Choroid plexus epithelial cell (primary cell): ENCODE data around the gene QSOX1.

Source experiments
- DNase-seq: peaks from one replicate; pipeline ENCODE4 v3.0.0-alpha.2; 2010; ENCODE audit warnings: low read depth
- H3K4me3 ChIP-seq: 2 replicates; pipeline ENCODE4 v1.5.1; 2011; ENCODE audit warnings: low read depth, mild to moderate bottlenecking, control low read depth, low read length, moderate library complexity
- TF ChIP-seq, protein P1 (sequence below): conservative IDR thresholded peaks from 2 replicates; pipeline ENCODE4 v1.5.1; 2011; ENCODE audit warnings: low read depth, mild to moderate bottlenecking, control low read depth, inconsistent platforms, low read length, moderate library complexity

The QSOX1 gene

DNA sequence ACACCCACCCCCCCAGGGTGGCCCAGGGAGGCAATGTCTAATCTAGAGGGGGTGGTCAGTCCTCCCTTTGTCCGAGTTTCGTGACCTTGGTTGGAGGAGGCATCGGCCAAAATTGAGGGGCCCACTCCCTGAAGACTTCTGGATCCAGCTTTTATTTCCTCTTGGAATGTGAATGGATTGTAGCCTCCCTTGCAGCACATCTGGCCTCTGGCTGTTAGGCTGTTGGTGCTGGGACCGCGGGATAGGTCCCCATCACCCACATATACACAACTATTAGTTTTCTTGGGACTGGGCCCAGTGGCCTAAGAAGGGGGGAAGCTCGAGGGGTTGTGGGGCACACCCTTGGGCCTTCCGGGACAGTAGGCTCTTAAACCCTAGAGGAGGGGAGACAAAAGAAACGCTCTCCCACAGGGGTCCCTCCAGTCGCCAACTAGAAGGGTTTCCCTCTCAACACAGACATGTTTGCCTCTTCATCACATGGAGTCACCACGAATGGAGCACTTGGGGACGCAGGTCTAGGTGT lies 77.9 kb downstream of the QSOX1 start:
- TF ChIP-seq, protein P1, sequence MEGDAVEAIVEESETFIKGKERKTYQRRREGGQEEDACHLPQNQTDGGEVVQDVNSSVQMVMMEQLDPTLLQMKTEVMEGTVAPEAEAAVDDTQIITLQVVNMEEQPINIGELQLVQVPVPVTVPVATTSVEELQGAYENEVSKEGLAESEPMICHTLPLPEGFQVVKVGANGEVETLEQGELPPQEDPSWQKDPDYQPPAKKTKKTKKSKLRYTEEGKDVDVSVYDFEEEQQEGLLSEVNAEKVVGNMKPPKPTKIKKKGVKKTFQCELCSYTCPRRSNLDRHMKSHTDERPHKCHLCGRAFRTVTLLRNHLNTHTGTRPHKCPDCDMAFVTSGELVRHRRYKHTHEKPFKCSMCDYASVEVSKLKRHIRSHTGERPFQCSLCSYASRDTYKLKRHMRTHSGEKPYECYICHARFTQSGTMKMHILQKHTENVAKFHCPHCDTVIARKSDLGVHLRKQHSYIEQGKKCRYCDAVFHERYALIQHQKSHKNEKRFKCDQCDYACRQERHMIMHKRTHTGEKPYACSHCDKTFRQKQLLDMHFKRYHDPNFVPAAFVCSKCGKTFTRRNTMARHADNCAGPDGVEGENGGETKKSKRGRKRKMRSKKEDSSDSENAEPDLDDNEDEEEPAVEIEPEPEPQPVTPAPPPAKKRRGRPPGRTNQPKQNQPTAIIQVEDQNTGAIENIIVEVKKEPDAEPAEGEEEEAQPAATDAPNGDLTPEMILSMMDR: no peak
- no peak for DNase-seq
- H3K4me3 ChIP-seq: no peak overlapping the region

DNA sequence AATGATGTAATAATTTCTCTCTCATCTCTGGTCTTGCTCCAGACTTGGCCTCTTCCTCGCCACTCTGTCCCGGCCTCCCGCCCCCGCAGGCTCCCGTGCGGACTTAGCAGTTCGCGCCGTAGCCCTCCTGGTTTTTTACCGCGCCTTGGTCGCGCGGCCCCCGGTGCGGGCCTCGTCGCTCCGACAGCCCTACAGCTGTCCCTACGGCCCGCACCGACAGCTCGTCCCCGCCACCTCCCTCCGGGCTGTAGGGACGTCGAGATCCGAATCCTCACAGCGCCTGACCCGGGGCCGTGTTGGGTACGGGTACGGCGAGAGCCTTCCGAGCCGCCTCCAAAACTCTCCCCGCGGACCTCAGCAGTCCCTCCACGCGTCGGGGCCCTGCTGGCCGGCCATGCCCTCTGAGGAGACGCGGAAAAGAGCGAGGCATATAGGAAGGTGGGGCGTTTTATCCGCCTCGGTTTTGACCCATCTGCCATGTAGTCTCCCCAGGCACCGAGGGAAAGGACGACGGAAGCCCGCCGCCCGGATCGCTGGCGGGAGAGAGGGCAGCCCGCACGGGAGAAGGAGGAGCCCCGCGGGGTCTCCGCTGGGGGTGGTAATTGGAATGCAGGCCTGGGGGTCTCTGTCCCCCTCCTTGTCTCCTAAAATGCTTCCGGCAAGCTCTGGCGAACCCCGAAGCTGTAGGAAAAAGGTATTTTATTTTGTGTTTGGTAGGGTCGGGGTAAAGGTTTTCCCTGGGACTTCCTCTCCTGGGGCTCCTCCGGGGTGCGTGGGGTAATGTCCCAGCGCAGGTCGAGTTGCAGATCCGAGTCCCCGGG lies 78.7 kb downstream of the QSOX1 start:
- no peak for DNase-seq
- no peak overlapping the region for H3K4me3 ChIP-seq
- TF ChIP-seq, protein P1: no peak

DNA sequence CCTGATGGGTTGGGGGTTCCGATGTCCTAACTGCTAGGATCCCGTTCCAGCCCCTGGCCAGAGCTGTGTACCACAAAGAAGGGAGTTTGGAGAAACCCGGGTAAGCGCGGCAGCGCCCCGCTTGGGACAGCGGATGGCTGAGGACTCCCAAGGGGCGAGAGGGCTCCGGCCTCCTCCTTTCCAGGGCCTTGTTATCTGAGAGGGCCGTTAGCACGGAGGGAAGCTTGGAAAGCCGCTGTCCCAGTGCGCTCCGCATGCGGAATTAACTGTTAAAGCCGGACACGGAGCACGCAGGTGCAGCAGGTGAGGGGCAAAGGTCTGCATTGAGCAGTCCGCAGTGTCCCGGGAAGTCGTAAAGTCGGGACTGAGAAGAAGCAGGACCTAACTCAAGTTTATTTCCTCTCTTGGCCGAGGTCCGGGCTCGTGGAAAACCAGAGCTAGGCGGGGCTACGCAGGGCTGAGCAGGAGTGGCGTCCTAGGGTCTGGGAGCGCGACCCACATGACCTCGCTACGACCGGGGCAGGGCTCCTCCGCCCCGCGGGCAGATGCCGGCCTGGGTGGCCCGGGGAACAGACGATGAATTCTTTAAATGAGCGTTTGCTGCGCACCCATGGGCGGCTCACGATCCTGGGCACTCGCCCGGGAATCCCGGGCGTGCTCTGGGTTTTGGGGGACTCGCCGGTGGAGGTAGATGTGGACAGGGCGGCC lies 79.9 kb downstream of the QSOX1 start:
- TF ChIP-seq, protein P1: no peak
- no peak for DNase-seq
- H3K4me3 ChIP-seq: no peak overlapping the region

DNA sequence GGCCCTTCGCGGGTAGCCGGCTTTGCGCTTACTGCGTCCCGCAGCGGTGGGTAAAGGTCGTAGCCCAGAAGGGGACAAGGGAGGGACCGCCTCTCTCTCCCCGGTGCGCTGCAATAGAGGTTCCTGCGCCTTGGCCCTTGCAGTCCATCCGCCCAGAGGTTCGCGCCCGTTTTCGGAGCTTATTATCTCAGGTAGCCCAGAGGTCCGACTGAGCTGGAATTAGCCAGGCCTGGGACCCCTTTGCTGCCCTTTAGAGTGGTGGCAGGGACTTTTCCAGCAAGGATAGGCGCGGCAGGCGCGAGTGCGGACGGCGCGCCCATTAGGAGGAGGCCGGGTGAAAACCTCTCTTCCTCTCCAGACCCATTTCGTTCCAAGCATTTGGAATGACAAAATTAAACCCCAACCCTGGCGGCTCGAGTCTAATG lies 80.4 kb downstream of the QSOX1 start:
- DNase-seq: no peak
- TF ChIP-seq, protein P1: no peak
- no peak overlapping the region for H3K4me3 ChIP-seq

DNA sequence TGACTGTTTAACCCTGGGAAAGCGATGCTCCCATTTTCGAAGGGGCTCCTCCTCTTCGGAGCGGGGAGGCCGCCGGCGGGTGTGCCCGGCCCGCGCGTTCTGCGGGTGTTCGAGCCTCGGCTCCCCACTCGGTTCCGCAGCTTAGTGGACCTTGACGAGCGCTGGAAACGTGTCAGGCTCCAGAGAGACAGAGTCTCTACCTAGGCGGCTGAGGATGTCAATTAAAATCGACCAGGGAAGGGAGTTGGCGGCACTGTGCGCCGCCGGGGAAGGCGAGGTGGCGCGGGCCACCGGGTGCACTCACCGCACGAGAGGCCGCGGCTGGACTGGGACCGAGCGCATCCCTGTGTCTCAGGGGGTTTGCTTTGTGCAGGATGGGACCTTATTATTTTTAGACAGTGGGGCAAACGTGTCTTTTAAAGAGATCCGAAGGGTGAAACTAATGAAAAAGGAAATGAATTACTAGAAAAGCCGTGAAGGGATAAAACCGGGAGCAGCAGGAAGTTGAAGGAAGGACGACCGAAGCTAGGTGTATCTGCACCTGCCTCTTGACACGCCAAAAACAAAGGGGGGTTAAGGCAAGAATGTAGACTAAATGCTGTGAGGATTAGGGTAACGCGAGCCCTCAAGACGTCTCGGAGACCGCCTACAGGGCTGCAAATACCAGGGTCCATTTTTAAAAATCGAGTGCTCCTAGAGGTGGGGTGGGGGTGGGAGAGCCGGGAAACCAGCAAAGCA lies 81.0 kb downstream of the QSOX1 start:
- TF ChIP-seq, protein P1: no peak
- no peak overlapping the region for H3K4me3 ChIP-seq
- DNase-seq: no peak

DNA sequence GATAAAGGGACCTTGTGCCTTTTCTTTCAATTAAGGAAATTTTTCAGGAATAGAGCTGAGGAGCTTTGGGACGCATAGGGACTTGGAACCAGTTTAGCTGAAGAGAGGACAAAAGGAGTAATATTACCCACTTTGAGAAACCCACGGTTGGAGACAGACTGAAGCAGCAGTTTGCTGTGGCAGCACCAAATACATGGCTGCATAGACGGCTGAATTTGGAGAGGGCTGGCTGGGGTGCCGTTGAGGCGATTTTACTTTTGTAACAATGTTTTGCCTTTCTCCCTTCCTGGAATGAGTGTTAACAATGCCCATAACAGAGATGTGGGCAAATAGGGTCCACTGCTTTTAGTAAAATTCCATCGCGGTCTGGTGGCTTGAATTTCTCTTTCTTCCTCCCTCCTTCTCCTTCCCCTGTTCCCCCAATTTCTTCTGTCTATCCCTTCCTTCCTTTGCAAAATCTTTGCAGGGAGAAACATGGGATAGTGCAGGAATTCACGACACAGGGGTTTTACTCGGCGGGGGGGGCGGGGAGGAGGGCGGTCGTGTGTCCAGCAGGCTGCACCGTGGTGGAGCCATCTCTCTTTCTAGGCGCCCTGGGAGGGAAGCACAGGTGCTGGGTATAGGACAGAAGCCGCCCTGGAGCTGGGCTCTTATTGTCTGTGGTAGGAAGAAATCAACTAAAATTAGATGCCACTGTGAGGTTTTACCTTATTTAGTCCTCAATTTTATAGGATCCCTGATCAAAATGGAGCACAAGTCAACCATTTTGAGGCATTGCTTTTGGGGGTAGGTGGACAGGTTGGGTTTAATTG lies 82.2 kb downstream of the QSOX1 start:
- no peak overlapping the region for H3K4me3 ChIP-seq
- TF ChIP-seq, protein P1: no peak
- no peak for DNase-seq
